K562 (cell line): ENCODE data around the gene FIG4. TPM values are rescaled to one million over a fixed set of nuclear protein-coding genes. Genes with fewer than 3 reads are reported as not detected.

ENCODE experiments used
- ATAC-seq: fragments of 200-7000 bp; cut with Tn5 transposase; 3 replicates; pipeline ENCODE4 v1.9.1; 2020; ENCODE audit warnings: moderate library complexity
- BruUV-seq: library from RNA; stranded (reverse); fragments of 400-500 nt; replicated peaks from 2 replicates; lab custom pipeline; 2021; lab: Mats Ljungman, UMichigan
- CTCF ChIA-PET: fragments of 300-600 bp; formaldehyde crosslinking; extraction: SDS; loops from one replicate; lab custom pipeline; 2021; ENCODE audit warnings: low intra/inter-chr PET ratio; lab: Yijun Ruan, JAX
- POLR2A ChIA-PET: fragments of 300-600, 350-650 bp; sonication (Branson Sonifier 250); formaldehyde crosslinking; extraction: SDS; loops from one replicate; lab custom pipeline; 2021; ENCODE audit warnings: antibody characterized with exemption, inconsistent platforms; lab: Yijun Ruan, JAX
- DNase-seq, 4 experiments: peaks; one replicate each; pipeline versions ENCODE4 v3.0.0 to v3.0.0-alpha.2; 2011 to 2018; ENCODE audit warnings: low spot score in 3 of 4, mixed read lengths in 3 of 4; ENCODE audit errors: extremely low read depth in 1 of 4
- FAIRE-seq: peaks from 2 replicates; lab custom pipeline; 2011; peaks lifted over from hg19 to GRCh38; lab: Jason Lieb, UNC
- H2AFZ ChIP-seq: 2 replicates; pipeline ENCODE4 v1.6.0; 2011; ENCODE audit warnings: low read depth, low read length, control low read depth, inconsistent platforms
- H3K27ac ChIP-seq: fragments of 200-600 bp; 3 replicates; pipeline ENCODE4 v1.8.0; 2011; ENCODE audit warnings: low read depth, mild to moderate bottlenecking, control low read depth, inconsistent platforms, low read length, moderate library complexity, mixed read lengths; ENCODE audit errors: extremely low read depth
- H3K27me3 ChIP-seq, 2 experiments: fragments of 300-600 bp in 1 of 2; 2 replicates in 1 of 2; 3 replicates in 1 of 2; pipeline versions ENCODE4 v1.6.0 to v1.8.0; 2011; ENCODE audit warnings: inconsistent platforms in 2 of 2, low read length in 2 of 2, mild to moderate bottlenecking in 1 of 2, mixed read lengths in 1 of 2, moderate library complexity in 1 of 2; ENCODE audit not compliant: control insufficient read depth in 2 of 2, insufficient read depth in 2 of 2
- H3K36me3 ChIP-seq: fragments of 300-600 bp; 3 replicates; pipeline ENCODE4 v1.8.0; 2011; ENCODE audit warnings: mild to moderate bottlenecking, low read length, inconsistent platforms; ENCODE audit not compliant: control insufficient read depth, insufficient read depth
- H3K4me1 ChIP-seq, 2 experiments: fragments of 200-600 bp in 1 of 2; replicated peaks in 1 of 2; 2 replicates in 1 of 2; 3 replicates in 1 of 2; pipeline versions ENCODE4 v1.5.1 to v1.8.0; 2011; ENCODE audit warnings: inconsistent platforms in 2 of 2, low read length in 2 of 2, mild to moderate bottlenecking in 1 of 2, mixed read lengths in 1 of 2, moderate library complexity in 1 of 2; ENCODE audit not compliant: control insufficient read depth in 2 of 2, insufficient read depth in 2 of 2
- H3K4me2 ChIP-seq: 2 replicates; pipeline ENCODE4 v1.6.1; 2011; ENCODE audit warnings: low read length, control low read depth, inconsistent platforms, mixed read lengths; ENCODE audit not compliant: insufficient read depth
- H3K4me3 ChIP-seq: fragments of 200-600 bp; sonication (generic), shearing (Covaris generic); 2 replicates; pipeline ENCODE4 v1.5.1; 2016; ENCODE audit warnings: control low read depth, inconsistent platforms
- H3K79me2 ChIP-seq: fragments of 200-600 bp; 3 replicates; pipeline ENCODE4 v1.8.0; 2011; ENCODE audit warnings: low read length, inconsistent platforms; ENCODE audit not compliant: control insufficient read depth, insufficient read depth
- H3K9ac ChIP-seq, 2 experiments: 2 replicates each; pipeline versions ENCODE4 v1.6.0 to v1.6.1; 2011; ENCODE audit warnings: low read depth in 2 of 2, low read length in 2 of 2, control low read depth in 1 of 2, inconsistent platforms in 1 of 2, mild to moderate bottlenecking in 1 of 2, mixed read lengths in 1 of 2; ENCODE audit not compliant: insufficient read depth in 1 of 2
- H3K9me1 ChIP-seq: one replicate; pipeline ENCODE4 v1.6.0; 2011; ENCODE audit warnings: inconsistent platforms, mild to moderate bottlenecking, low read length, moderate library complexity; ENCODE audit not compliant: control insufficient read depth, insufficient read depth
- H3K9me3 ChIP-seq: replicated peaks from 2 replicates; pipeline ENCODE4 v1.5.1; 2011; ENCODE audit warnings: low read depth, low read length, inconsistent platforms; ENCODE audit not compliant: control insufficient read depth, insufficient read depth
- H4K20me1 ChIP-seq: replicated peaks from 2 replicates; pipeline ENCODE4 v1.6.1; 2011; ENCODE audit warnings: low read length, inconsistent platforms, mixed read lengths; ENCODE audit not compliant: control insufficient read depth, insufficient read depth
- CCAR2 ChIP-seq: fragments of 200-400 bp; formaldehyde crosslinking; IDR thresholded peaks from 2 replicates; pipeline ENCODE4 v1.6.1; 2017; ENCODE audit warnings: mild to moderate bottlenecking, low read depth, low read length
- CEBPB ChIP-seq: fragments of 450-650 bp; IDR thresholded peaks from 2 replicates; pipeline ENCODE4 v1.6.1; 2016; ENCODE audit warnings: missing genetic modification characterization, missing compliant biosample characterization
- CEBPG ChIP-seq, 3 experiments: fragments of 200-800 bp in 1 of 3; sonication (Bioruptor generic) in 1 of 3; sonication (generic) in 1 of 3; formaldehyde crosslinking in 1 of 3; IDR thresholded peaks in 2 of 3; conservative IDR thresholded peaks in 1 of 3; 2 replicates each; pipeline versions ENCODE4 v1.6.1 to v1.8.0; 2016 to 2022; ENCODE audit warnings: missing compliant biosample characterization in 2 of 3, missing genetic modification characterization in 2 of 3, mild to moderate bottlenecking in 1 of 3, missing genetic modification reagents in 1 of 3
- CHCHD3 ChIP-seq: fragments of 250-450 bp; sonication (Bioruptor Pico); IDR thresholded peaks from 2 replicates; pipeline ENCODE4 v2.1.2; 2022; ENCODE audit warnings: mild to moderate bottlenecking
- CHD2 ChIP-seq: IDR thresholded peaks from 2 replicates; pipeline ENCODE4 v1.6.1; 2011; ENCODE audit warnings: low read depth, low read length
- ESRRB ChIP-seq: fragments of 250-450 bp; sonication (Bioruptor Pico); IDR thresholded peaks from 2 replicates; pipeline ENCODE4 v1.5.0; 2020; ENCODE audit warnings: mild to moderate bottlenecking, moderate library complexity, borderline replicate concordance
- ETS2 ChIP-seq: IDR thresholded peaks from 2 replicates; pipeline ENCODE4 v1.6.1; 2016; ENCODE audit warnings: borderline replicate concordance, missing genetic modification characterization, mild to moderate bottlenecking, moderate library complexity, missing compliant biosample characterization; ENCODE audit not compliant: poor library complexity, severe bottlenecking
- FUS ChIP-seq: fragments of 200-400 bp; formaldehyde crosslinking; optimal IDR thresholded peaks from 2 replicates; pipeline ENCODE3; 2017; ENCODE audit warnings: low read depth, low read length
- HCFC1 ChIP-seq: IDR thresholded peaks from 2 replicates; pipeline ENCODE4 v1.6.1; 2012; ENCODE audit warnings: low read depth, low read length, improper control_type of control experiment
- SIN3B ChIP-seq: fragments of 450-650 bp; IDR thresholded peaks from 2 replicates; pipeline ENCODE4 v1.6.1; 2017; ENCODE audit warnings: low read depth, mild to moderate bottlenecking, moderate library complexity
- TCF3 ChIP-seq: sonication (generic); formaldehyde crosslinking; IDR thresholded peaks from 2 replicates; pipeline ENCODE4 v1.4.0; 2020; ENCODE audit warnings: mild to moderate bottlenecking, missing genetic modification reagents
- WGBS: fragments of 100-300 bp; shearing (Covaris generic); methylation state at CpG from one replicate; pipeline ENCODE4 v1.1.6; 2016; ENCODE audit warnings: low coverage, mixed read lengths; ENCODE audit not compliant: insufficient coverage; ENCODE audit errors: missing lambda C conversion rate; 5-methylcytosine and 5-hydroxymethylcytosine counted together
- in situ Hi-C: fragments of 300-500 bp; cut with MboI; formaldehyde crosslinking; loops from 4 replicates; pipeline ENCODE4 v1.15.0; 2018; ENCODE audit warnings: inconsistent platforms, mixed read lengths
- intact Hi-C: fragments of 100-400 bp; cut with micrococcal nuclease; formaldehyde crosslinking; loops from 2 replicates; pipeline ENCODE4 v1.14.2; 2022
- polyA plus RNA-seq, 8 experiments: library from polyadenylated mRNA; depleted of rRNA in 4 of 8; stranded (reverse) in 5 of 8; unstranded in 3 of 8; fragments of >200 nt; fragmentation: Nextera tagmentation in 2 of 8; fragmentation: Illumina TruSeq in 1 of 8; extraction: Ambion mirVana in 2 of 8; extraction: Trizol in 1 of 8; gene quantifications; 2 replicates each; pipeline versions ENCODE4 v1.2.1 to v1.2.3, GENCODE V29; 2011 to 2014; ENCODE audit warnings: inconsistent platforms in 1 of 8, missing spikeins in 1 of 8
- total RNA-seq, 7 experiments: library from RNA; depleted of rRNA in 6 of 7; stranded (reverse); fragments of >200 nt in 6 of 7; fragmentation: Illumina TruSeq in 2 of 7; extraction: Trizol in 2 of 7; gene quantifications; 2 replicates each; pipeline versions ENCODE4 v1.2.1 to v1.2.3, GENCODE V29; 2011 to 2021; ENCODE audit warnings: low replicate concordance in 1 of 7

Gene FIG4
- total and polyA plus RNA-seq, 9 of the 15 experiments (the other 6 are each of a cell fraction or from before 2014, with no cell fraction given): 1.5 to 6.8 (median 4.3) TPM

GRCh38 chr6:109820706-109821350 lies 129.7 kb downstream of the FIG4 start (continued):
- TF ChIP-seq CCAR2 (no peak), SIN3B (no peak)

GRCh38 chr6:109821428-109821827 lies 130.3 kb downstream of the FIG4 start:
- 0% methylated on average over 2 of the region's 2 CpGs for WGBS
- TF ChIP-seq CEBPG (CRISPR knock-in tag; IDR thresholded peaks at IDR 0.05) (no peak), CEBPG (tag; conservative IDR thresholded peaks at IDR 0.05 in 1 of 2, IDR thresholded peaks at IDR 0.05 in 1 of 2) (peak; percentile 60 to 64; a peak in 3 of 4 replicates), CEBPB (tag) (peak; percentile 56), FUS (no peak), CHCHD3 (CRISPR knock-in tag) (no peak), ESRRB (CRISPR knock-in tag) (no peak), ETS2 (tag) (no peak), CHD2 (no peak), HCFC1 (no peak), TCF3 (CRISPR knock-in tag) (no peak)
- Histone ChIP-seq H3K9me3 (no peaks in the 10 kb centered on the region), H3K4me2 (no peak overlapping the region), H3K79me2 (no peaks in the 10 kb centered on the region), H3K4me1 (no peaks in the 10 kb centered on the region), H3K9me1 (no peaks in the 10 kb centered on the region), H2AFZ (no peak overlapping the region), H4K20me1 (no peaks in the 10 kb centered on the region), H3K27ac (no peak overlapping the region), H3K36me3 (no peaks in the 10 kb centered on the region), H3K9ac (no peak overlapping the region), H3K4me3 (no peak overlapping the region), H3K27me3 (peaks cover 12 to 27% of the 10 kb centered on the region in 2 experiments; a peak in 4 of 5 replicates)
- ATAC-seq (no peak), FAIRE-seq (no peak), DNase-seq (no peak)
- in situ Hi-C loops (no loop called here), intact Hi-C loops (no loop called here)
- ChIA-PET CTCF (no interaction called here), POLR2A (interaction anchor here (1.2 kb wide), 1 partner anchor 10 kb away, joined by 4 read pairs; no protein-coding TSS in a partner anchor)
- no TSS peak for BruUV-seq
